HAP-1 (cell line): Measurements from ENCODE around the gene MMP10.

Experiments used
- DNase-seq, 2 experiments: peaks; one replicate each; pipeline ENCODE4 v3.0.0-alpha.2; 2016 to 2020; ENCODE audit warnings: low spot score in 2 of 2
- H3K27me3 ChIP-seq: fragments of 250-450 bp; sonication (Bioruptor Pico); 2 replicates; pipeline ENCODE4 v1.5.1; 2020; ENCODE audit warnings: low read depth, mild to moderate bottlenecking, moderate library complexity
- H3K36me3 ChIP-seq: fragments of 250-450 bp; sonication (Bioruptor Pico); replicated peaks from 2 replicates; pipeline ENCODE4 v1.5.1; 2020; ENCODE audit warnings: mild to moderate bottlenecking
- H3K4me1 ChIP-seq: fragments of 250-450 bp; sonication (Bioruptor Pico); 2 replicates; pipeline ENCODE4 v1.5.1; 2020; ENCODE audit warnings: mild to moderate bottlenecking
- H3K4me3 ChIP-seq: fragments of 250-450 bp; sonication (Bioruptor Pico); 2 replicates; pipeline ENCODE4 v1.5.1; 2020; ENCODE audit warnings: mild to moderate bottlenecking, moderate library complexity
- H3K9me3 ChIP-seq: fragments of 250-450 bp; sonication (Bioruptor Pico); 2 replicates; pipeline ENCODE4 v1.5.1; 2020; ENCODE audit warnings: mild to moderate bottlenecking, moderate library complexity
- in situ Hi-C: fragments of 300-500 bp; cut with MboI; formaldehyde crosslinking; loops from 3 replicates; pipeline ENCODE4 v1.14.3; 2020; ENCODE audit warnings: low sequenced_read_pairs, inconsistent platforms, mixed read lengths

Gene MMP10

GRCh38 chr11:102798012-102798746 lies 17.8 kb upstream of the MMP10 start, which contains the start of gene MMP1:
MMP1 (minus strand) TSS chr11:102798160; CDS start chr11:102798092, 68 bp downstream.
- Histone ChIP-seq H3K36me3 (no peaks in the 10 kb centered on the region), H3K27me3 (peaks cover 4% of the 10 kb centered on the region; the same call in 1 of the 2 replicates), H3K9me3 (no peaks in the 10 kb centered on the region), H3K4me1 (no peaks in the 10 kb centered on the region), H3K4me3 (no peak within 1 kb of the TSS)
- in situ Hi-C loops: no loop called here
- DNase-seq: no peak

GRCh38 chr11:102794382-102794781 lies 14.0 kb upstream of the MMP10 start:
- H3K9me3 ChIP-seq: no peaks in the 10 kb centered on the region
- in situ Hi-C loops: no loop called here
- H3K36me3 ChIP-seq: no peaks in the 10 kb centered on the region
- DNase-seq: peak in 1 of 2 experiments; percentile 53
- no peak overlapping the region for H3K4me3 ChIP-seq
- H3K27me3 ChIP-seq: peaks cover 4% of the 10 kb centered on the region; the same call in 1 of the 2 replicates
- no peaks in the 10 kb centered on the region for H3K4me1 ChIP-seq

- H3K4me1 ChIP-seq: no peaks in the 10 kb centered on the region
- no peak for DNase-seq
- peaks cover 4% of the 10 kb centered on the region; the same call in 1 of the 2 replicates for H3K27me3 ChIP-seq
- no peak overlapping the region for H3K4me3 ChIP-seq
- H3K36me3 ChIP-seq: no peaks in the 10 kb centered on the region
- H3K9me3 ChIP-seq: no peaks in the 10 kb centered on the region
- in situ Hi-C loops: no loop called here
These were observed 13.4 kb upstream of the MMP10 start for GRCh38 chr11:102793677-102794290.

GRCh38 chr11:102792604-102793003 lies 12.2 kb upstream of the MMP10 start:
- no peak for DNase-seq
- H3K27me3 ChIP-seq: peaks cover 4% of the 10 kb centered on the region; the same call in 1 of the 2 replicates
- no peaks in the 10 kb centered on the region for H3K36me3 ChIP-seq
- H3K4me3 ChIP-seq: no peak overlapping the region
- no peaks in the 10 kb centered on the region for H3K9me3 ChIP-seq
- in situ Hi-C loops: no loop called here
- no peaks in the 10 kb centered on the region for H3K4me1 ChIP-seq

- no peaks in the 10 kb centered on the region for H3K36me3 ChIP-seq
- no peaks in the 10 kb centered on the region for H3K27me3 ChIP-seq
- H3K4me3 ChIP-seq: no peak overlapping the region
- in situ Hi-C loops: no loop called here
- no peaks in the 10 kb centered on the region for H3K4me1 ChIP-seq
- H3K9me3 ChIP-seq: no peaks in the 10 kb centered on the region
- DNase-seq: no peak
These were observed 11.0 kb upstream of the MMP10 start for GRCh38 chr11:102791271-102792036.

- in situ Hi-C loops: no loop called here
- no peak for DNase-seq
- Histone ChIP-seq H3K36me3 (no peaks in the 10 kb centered on the region), H3K9me3 (no peaks in the 10 kb centered on the region), H3K4me3 (no peak overlapping the region), H3K4me1 (no peaks in the 10 kb centered on the region), H3K27me3 (no peaks in the 10 kb centered on the region)
These were observed 8.0 kb upstream of the MMP10 start for GRCh38 chr11:102788334-102788995.

GRCh38 chr11:102784380-102784779 lies 4.0 kb upstream of the MMP10 start:
- DNase-seq: no peak
- no peaks in the 10 kb centered on the region for H3K4me1 ChIP-seq
- H3K4me3 ChIP-seq: no peak overlapping the region
- no peaks in the 10 kb centered on the region for H3K36me3 ChIP-seq
- H3K27me3 ChIP-seq: no peaks in the 10 kb centered on the region
- in situ Hi-C loops: no loop called here
- no peaks in the 10 kb centered on the region for H3K9me3 ChIP-seq

GRCh38 chr11:102783720-102784119 lies 3.3 kb upstream of the MMP10 start:
- H3K9me3 ChIP-seq: no peaks in the 10 kb centered on the region
- H3K4me3 ChIP-seq: no peak overlapping the region
- H3K27me3 ChIP-seq: no peaks in the 10 kb centered on the region
- no peaks in the 10 kb centered on the region for H3K4me1 ChIP-seq
- DNase-seq: no peak
- no peaks in the 10 kb centered on the region for H3K36me3 ChIP-seq
- in situ Hi-C loops: no loop called here

- H3K27me3 ChIP-seq: 0 out of 2 replicates have a peak, but pooled peaks cover 2% of the 10 kb centered on the region
- DNase-seq: no peak
- no peak overlapping the region for H3K4me3 ChIP-seq
- in situ Hi-C loops: no loop called here
- no peaks in the 10 kb centered on the region for H3K9me3 ChIP-seq
- H3K4me1 ChIP-seq: no peaks in the 10 kb centered on the region
- no peaks in the 10 kb centered on the region for H3K36me3 ChIP-seq
These were observed 2.6 kb upstream of the MMP10 start for GRCh38 chr11:102783016-102783415.

- Histone ChIP-seq H3K4me3 (no peak overlapping the region), H3K9me3 (no peaks in the 10 kb centered on the region), H3K36me3 (no peaks in the 10 kb centered on the region), H3K27me3 (0 out of 2 replicates have a peak, but pooled peaks cover 4% of the 10 kb centered on the region), H3K4me1 (no peaks in the 10 kb centered on the region)
- in situ Hi-C loops: no loop called here
- DNase-seq: no peak
These were observed 1.2 kb upstream of the MMP10 start for GRCh38 chr11:102781676-102782075.

GRCh38 chr11:102776454-102776853 lies 4.0 kb downstream of the MMP10 start:
- no peaks in the 10 kb centered on the region for H3K36me3 ChIP-seq
- no peak overlapping the region for H3K4me3 ChIP-seq
- no peak for DNase-seq
- in situ Hi-C loops: no loop called here
- H3K4me1 ChIP-seq: no peaks in the 10 kb centered on the region
- no peaks in the 10 kb centered on the region for H3K9me3 ChIP-seq
- H3K27me3 ChIP-seq: peaks cover 4% of the 10 kb centered on the region; the same call in 1 of the 2 replicates

- in situ Hi-C loops: no loop called here
- peaks cover 2% of the 10 kb centered on the region; the same call in 1 of the 2 replicates for H3K27me3 ChIP-seq
- H3K9me3 ChIP-seq: no peaks in the 10 kb centered on the region
- no peak overlapping the region for H3K4me3 ChIP-seq
- H3K36me3 ChIP-seq: no peaks in the 10 kb centered on the region
- no peak for DNase-seq
- no peaks in the 10 kb centered on the region for H3K4me1 ChIP-seq
These were observed 7.0 kb downstream of the MMP10 start for GRCh38 chr11:102773386-102773785.

- Histone ChIP-seq H3K9me3 (no peaks in the 10 kb centered on the region), H3K36me3 (no peaks in the 10 kb centered on the region), H3K4me3 (no peak overlapping the region), H3K27me3 (no peaks in the 10 kb centered on the region; the same call in 1 of the 2 replicates), H3K4me1 (no peaks in the 10 kb centered on the region)
- in situ Hi-C loops: no loop called here
- no peak for DNase-seq
These were observed 9.1 kb downstream of the MMP10 start for GRCh38 chr11:102771351-102771750.
